GM19193 (cell line): Measurements from ENCODE around the gene KCNQ1.

ENCODE experiments used
- POLR2A ChIP-seq: IDR thresholded peaks from 4 replicates; pipeline ENCODE4 v1.6.1; 2011; ENCODE audit not compliant: insufficient read depth, insufficient read length; ENCODE audit errors: extremely low read depth

Gene KCNQ1

GRCh38 chr11:2549876-2550605, 105.2 kb downstream of the KCNQ1 start:
- no peak for TF ChIP-seq POLR2A

DNA sequence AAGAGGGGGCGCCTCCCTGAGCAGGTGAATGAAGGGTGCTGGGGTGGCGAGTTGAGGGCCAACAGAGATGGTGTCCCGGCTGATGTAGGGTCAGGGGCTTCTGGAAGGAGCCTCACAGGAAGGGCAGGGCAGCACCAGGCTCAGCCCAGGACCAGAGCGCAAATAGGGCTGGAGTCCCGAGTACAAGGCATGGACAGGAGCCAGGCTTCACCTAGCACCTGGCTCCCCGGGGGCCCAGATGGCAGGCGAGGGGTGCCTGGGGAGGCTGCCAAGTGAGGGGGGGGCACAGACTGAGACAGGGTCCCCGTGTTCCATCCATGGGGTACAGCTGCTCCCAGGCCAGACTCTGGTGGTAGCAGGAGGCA, 105.8 kb downstream of the KCNQ1 start:
- no peak for TF ChIP-seq POLR2A

DNA sequence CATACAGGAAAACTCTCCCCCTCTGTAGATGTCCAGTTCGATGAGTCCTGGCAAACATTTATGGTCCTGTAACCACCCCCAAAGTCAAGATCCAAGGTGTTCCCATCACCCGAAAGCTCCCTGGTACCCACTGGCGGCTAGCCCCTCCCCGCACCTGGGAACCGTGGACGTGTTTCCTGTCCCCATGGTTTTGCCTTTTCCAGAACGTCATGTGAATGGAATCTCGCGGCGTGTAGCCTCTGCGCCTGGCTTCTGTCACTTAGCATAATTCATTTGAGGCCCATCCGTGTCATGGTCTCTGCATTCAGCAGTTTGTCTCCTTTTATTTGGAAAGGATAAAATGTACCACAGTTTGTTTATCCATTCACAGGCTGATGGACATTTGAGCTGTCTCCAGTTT, 106.3 kb downstream of the KCNQ1 start:
- TF ChIP-seq POLR2A, result no peak

DNA sequence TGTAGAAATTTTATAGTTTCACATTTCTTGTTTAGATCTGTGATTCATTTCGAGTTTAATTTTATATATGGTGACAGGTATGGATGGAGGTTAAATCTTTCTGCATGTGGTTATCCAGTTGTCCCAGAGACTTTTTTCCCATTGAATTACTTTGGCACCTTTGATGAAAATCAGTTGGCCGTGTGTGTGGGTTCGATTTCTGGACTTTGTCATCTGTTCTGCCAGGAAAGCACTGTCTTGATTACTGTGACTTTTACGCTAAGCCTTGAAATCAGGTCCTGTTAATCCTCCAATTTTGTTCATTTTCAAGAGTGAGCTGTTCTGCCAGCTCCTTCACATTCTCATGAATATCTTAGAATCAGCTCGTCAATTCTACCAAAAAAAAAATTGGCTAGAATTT, 107.4 kb downstream of the KCNQ1 start:
- no peak for TF ChIP-seq POLR2A

DNA sequence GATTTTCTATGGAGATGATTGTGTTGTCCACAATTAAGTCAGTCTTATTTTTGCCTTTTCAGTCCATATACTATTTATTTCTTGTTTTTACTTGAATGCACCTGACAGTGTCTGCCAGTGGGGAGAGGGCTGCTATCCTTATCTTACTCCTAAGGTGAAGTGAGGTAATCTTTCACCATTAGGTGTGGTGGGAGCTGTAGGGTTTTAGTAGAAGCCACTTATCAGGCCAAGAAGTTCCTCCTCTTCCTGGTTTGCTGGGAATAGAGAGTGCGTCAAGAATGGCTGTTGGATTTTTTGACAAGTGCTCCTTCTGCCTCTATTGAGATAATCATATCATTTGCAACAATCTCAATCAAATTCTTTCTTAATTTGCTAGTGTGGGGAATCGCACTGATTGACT, 108.4 kb downstream of the KCNQ1 start:
- no peak for TF ChIP-seq POLR2A

DNA sequence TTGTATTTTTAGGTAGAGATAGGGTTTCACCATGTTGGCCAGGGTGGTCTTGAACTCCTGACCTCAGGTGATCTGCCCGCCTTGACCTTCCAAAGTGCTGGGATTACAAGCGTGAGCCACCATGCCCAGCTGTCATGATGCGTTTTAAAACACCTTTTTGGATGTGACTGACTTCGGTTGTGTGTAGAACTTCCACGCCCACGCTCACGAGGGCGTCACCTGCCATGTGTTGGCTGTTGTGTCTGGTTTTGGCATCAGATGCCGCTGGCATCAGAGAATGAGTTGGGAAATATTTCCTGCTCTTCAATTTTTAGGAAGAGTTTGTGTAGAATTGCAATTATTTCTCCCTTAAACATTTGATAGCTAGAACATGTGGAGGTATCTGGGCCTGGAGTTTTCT, 109.1 kb downstream of the KCNQ1 start:
- TF ChIP-seq POLR2A, result no peak

GRCh38 chr11:2554338-2555207, 109.8 kb downstream of the KCNQ1 start:
- no peak for TF ChIP-seq POLR2A

DNA sequence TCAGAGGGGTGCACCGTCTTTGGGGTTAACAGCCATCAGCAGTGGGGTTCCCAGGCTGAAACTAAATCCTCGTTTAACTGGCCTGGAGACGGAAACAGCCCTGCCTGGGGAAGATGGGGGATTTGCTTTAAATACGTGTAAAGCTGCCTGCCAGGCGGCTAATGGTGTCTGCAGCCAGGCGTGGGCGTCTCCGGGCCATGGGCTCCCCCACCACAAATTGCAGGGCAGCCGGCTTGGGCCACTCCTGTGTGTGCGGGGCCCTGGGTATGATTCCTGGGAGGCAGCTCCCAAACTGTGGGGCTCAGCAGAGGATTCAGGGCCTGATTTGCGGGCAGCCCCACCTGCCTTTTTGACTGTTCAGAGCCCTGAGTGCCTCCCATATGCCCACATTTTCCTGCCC, 110.5 kb downstream of the KCNQ1 start:
- no peak for TF ChIP-seq POLR2A

- TF ChIP-seq POLR2A, result no peak
Observed at GRCh38 chr11:2555891-2556290, 111.1 kb downstream of the KCNQ1 start.

DNA sequence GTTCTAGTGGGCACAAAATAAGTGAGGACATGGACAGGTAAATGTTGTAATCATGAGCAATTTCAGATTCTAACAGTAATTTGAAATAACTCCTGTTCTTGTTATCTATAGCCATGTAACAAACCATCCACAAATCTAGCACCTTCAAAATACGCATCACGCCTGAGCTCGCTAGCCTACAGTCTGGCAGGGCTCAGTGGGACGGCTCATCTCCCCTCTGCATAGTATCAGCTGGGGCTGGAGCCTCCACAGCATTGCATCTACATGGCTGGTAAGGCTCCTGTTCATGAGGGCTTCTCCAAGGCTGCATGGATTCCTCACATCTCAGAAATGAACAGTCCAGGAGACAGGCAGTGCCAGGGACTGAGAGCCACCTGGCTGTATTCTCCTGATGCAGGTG, 112.6 kb downstream of the KCNQ1 start:
- TF ChIP-seq POLR2A, result no peak

DNA sequence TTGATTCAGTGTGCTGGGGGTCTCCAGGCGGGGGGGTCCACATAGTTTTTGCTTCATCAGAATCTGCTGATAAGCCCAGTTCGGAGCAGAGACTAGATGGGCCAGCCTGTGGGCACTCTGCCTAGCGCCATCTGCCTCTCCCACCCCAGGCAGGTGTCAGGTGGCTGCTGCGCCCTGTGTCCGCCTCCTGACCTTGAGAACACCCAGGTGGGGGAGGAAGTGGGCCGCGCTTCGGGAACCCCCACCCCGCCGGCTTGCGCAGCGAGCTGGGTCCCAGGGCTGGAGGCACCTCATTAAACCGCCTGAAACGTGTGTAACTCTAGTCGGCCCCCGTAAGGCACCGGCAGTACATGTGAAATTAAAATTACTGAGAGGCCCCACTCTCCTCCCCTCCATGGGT, 113.6 kb downstream of the KCNQ1 start:
- no peak for TF ChIP-seq POLR2A

GRCh38 chr11:2558861-2559526, 114.2 kb downstream of the KCNQ1 start:
- no peak for TF ChIP-seq POLR2A

GRCh38 chr11:2559527-2560311, 114.9 kb downstream of the KCNQ1 start:
- TF ChIP-seq POLR2A, result no peak

DNA sequence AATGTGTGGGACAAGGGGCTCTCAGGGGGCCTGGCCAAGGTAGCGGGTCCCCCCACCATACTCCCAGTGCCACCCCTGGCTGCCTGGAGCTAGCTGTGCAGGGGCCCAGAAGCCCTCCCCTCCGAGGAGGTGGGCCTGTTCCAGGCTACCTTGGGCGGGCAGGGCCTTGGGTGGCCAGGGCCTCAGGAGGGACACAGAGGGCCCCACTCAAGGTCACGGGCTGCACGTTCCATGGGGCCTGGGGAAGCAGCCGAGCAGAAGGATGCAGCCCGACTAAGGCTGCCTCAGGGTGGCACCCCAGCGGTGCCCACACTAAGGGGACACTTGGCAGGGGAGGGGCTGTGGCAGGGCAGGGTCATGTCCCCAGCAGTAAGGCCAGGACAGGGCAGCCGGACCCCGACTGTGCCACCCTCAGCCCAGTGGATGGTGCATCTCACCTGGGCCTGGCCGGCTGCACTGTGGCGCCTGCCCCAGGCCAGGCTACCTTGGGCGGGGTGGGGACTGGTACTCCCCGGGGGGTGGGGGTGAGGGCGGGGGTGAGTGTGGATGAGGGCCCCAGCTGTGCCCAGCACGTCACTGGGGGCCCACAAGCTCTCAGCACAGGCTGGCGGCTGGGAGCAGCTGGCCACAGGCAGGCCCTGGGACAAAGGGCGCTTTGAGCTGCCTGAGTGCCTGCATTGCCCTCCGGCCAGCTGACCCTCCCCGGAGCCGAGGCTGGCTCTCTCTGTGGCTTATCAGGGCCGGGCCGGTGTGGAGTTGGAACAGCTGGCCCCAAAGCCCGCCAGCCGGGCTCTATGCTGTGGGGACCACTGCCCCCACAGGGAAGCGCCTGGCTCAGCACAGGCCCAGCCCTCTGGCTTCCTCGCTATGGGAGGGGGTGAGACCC, 117.1 kb downstream of the KCNQ1 start:
- no peak for TF ChIP-seq POLR2A

- no peak for TF ChIP-seq POLR2A
Observed at GRCh38 chr11:2562890-2563212, 118.0 kb downstream of the KCNQ1 start.
